Suprapubic skin (tissue), 4 donors: Measurements from ENCODE around the gene C19orf81. TPM values are rescaled to one million over a fixed set of nuclear protein-coding genes. Genes with fewer than 3 reads are reported as not detected.

Experiments
- DNase-seq, 2 donors: peaks; one replicate each; pipeline ENCODE4 v3.0.0-alpha.2; 2019; ENCODE audit warnings: low spot score in 2 of 2
- H3K27ac ChIP-seq: fragments of 200-600 bp; sonication (generic); one replicate; pipeline ENCODE4 v1.5.1; 2019
- H3K27me3 ChIP-seq: fragments of 200-600 bp; sonication (generic); one replicate; pipeline ENCODE4 v1.5.1; 2019
- H3K36me3 ChIP-seq: fragments of 200-600 bp; sonication (generic); one replicate; pipeline ENCODE4 v1.5.1; 2019
- H3K4me1 ChIP-seq: fragments of 200-600 bp; sonication (generic); one replicate; pipeline ENCODE4 v1.5.1; 2019
- H3K4me3 ChIP-seq: fragments of 200-600 bp; sonication (generic); one replicate; pipeline ENCODE4 v1.5.1; 2019; ENCODE audit warnings: mild to moderate bottlenecking
- H3K9me3 ChIP-seq: fragments of 200-600 bp; sonication (generic); one replicate; pipeline ENCODE4 v1.5.1; 2019
- CTCF ChIP-seq, 2 donors: fragments of 200-600 bp in 1 of 2; fragments of 450-650 bp in 1 of 2; sonication (generic) in 1 of 2; IDR thresholded peaks; one replicate each; pipeline ENCODE4 v1.5.1; 2016 to 2019; ENCODE audit warnings: antibody characterized with exemption in 2 of 2, mild to moderate bottlenecking in 1 of 2, moderate library complexity in 1 of 2
- EP300 ChIP-seq: sonication (generic); formaldehyde crosslinking; IDR thresholded peaks from one replicate; pipeline ENCODE4 v1.6.1; 2017; ENCODE audit warnings: antibody characterized with exemption
- POLR2A ChIP-seq, 2 donors: fragments of 450-650 bp; IDR thresholded peaks; one replicate each; pipeline ENCODE4 v1.6.1; 2017; ENCODE audit warnings: antibody characterized with exemption in 2 of 2, mild to moderate bottlenecking in 2 of 2, moderate library complexity in 2 of 2
- POLR2AphosphoS5 ChIP-seq, 3 donors: sonication (generic); formaldehyde crosslinking; IDR thresholded peaks; one replicate each; pipeline ENCODE4 v1.6.1; 2017; ENCODE audit warnings: antibody characterized with exemption in 3 of 3
- WGBS: methylation state at CpG from one replicate; pipeline ENCODE4 v1.1.5; 2018; 5-methylcytosine and 5-hydroxymethylcytosine counted together
- total RNA-seq, 4 donors: library from RNA; depleted of rRNA; stranded (reverse); fragments of >200 nt; gene quantifications; one replicate each; pipeline ENCODE4 v1.1.0, GENCODE V29; 2016

The C19orf81 gene
- total RNA-seq, 4 donors from 2014 or later, result 19.8 TPM; not detected in 3

GRCh38 chr19:50678323-50678722 lies 29.1 kb downstream of the C19orf81 start:
- Histone ChIP-seq H3K27ac (no peak overlapping the region), H3K9me3 (no peaks in the 10 kb centered on the region), H3K36me3 (no peaks in the 10 kb centered on the region), H3K4me1 (peaks cover 6% of the 10 kb centered on the region), H3K27me3 (peaks cover 45% of the 10 kb centered on the region), H3K4me3 (no peak overlapping the region)
- no peak for DNase-seq
- TF ChIP-seq POLR2AphosphoS5 (IDR thresholded peaks at IDR 0.05) (no peak), EP300 (no peak), POLR2A (IDR thresholded peaks at IDR 0.05) (no peak), CTCF (IDR thresholded peaks at IDR 0.05) (no peak)
- 42% methylated on average over 3 of the region's 3 CpGs for WGBS

GRCh38 chr19:50679177-50680125 lies 30.2 kb downstream of the C19orf81 start:
- H3K9me3 ChIP-seq, result no peaks in the 10 kb centered on the region
- no peak overlapping the region for H3K27ac ChIP-seq
- peaks cover 6% of the 10 kb centered on the region for H3K4me1 ChIP-seq
- DNase-seq, result peak; percentile 77 to 86
- H3K36me3 ChIP-seq, result no peaks in the 10 kb centered on the region
- TF ChIP-seq POLR2A (IDR thresholded peaks at IDR 0.05) (no peak), CTCF (IDR thresholded peaks at IDR 0.05) (no peak), EP300 (no peak), POLR2AphosphoS5 (IDR thresholded peaks at IDR 0.05) (no peak)
- no peak overlapping the region for H3K4me3 ChIP-seq
- peaks cover 43% of the 10 kb centered on the region for H3K27me3 ChIP-seq
- WGBS, result 15% methylated on average over 18 of the region's 23 CpGs

- no peaks in the 10 kb centered on the region for H3K9me3 ChIP-seq
- no peak overlapping the region for H3K4me3 ChIP-seq
- no peaks in the 10 kb centered on the region for H3K4me1 ChIP-seq
- 41% methylated on average over 19 of the region's 50 CpGs for WGBS
- no peak overlapping the region for H3K27ac ChIP-seq
- peaks cover 81% of the 10 kb centered on the region for H3K27me3 ChIP-seq
- no peak for DNase-seq
- H3K36me3 ChIP-seq, result no peaks in the 10 kb centered on the region
- no peak for TF ChIP-seq POLR2A (IDR thresholded peaks at IDR 0.05)
- TF ChIP-seq POLR2AphosphoS5 (IDR thresholded peaks at IDR 0.05), result no peak
- no peak for TF ChIP-seq EP300
- no peak for TF ChIP-seq CTCF (IDR thresholded peaks at IDR 0.05)
These were observed 37.2 kb downstream of the C19orf81 start for GRCh38 chr19:50686310-50687032.

GRCh38 chr19:50688766-50689165 lies 39.5 kb downstream of the C19orf81 start:
- Histone ChIP-seq H3K4me3 (no peak overlapping the region), H3K27me3 (peaks cover 88% of the 10 kb centered on the region), H3K36me3 (no peaks in the 10 kb centered on the region), H3K9me3 (no peaks in the 10 kb centered on the region), H3K27ac (no peak overlapping the region), H3K4me1 (no peaks in the 10 kb centered on the region)
- no peak for DNase-seq
- 67% methylated on average over 1 of the region's 19 CpGs for WGBS
- no peak for TF ChIP-seq POLR2A (IDR thresholded peaks at IDR 0.05)
- no peak for TF ChIP-seq POLR2AphosphoS5 (IDR thresholded peaks at IDR 0.05)
- TF ChIP-seq CTCF (IDR thresholded peaks at IDR 0.05), result no peak
- TF ChIP-seq EP300, result no peak

- Histone ChIP-seq H3K36me3 (no peaks in the 10 kb centered on the region), H3K4me1 (peaks cover 4% of the 10 kb centered on the region), H3K4me3 (no peak overlapping the region), H3K9me3 (no peaks in the 10 kb centered on the region), H3K27ac (no peak overlapping the region), H3K27me3 (peaks cover 93% of the 10 kb centered on the region)
- no peak for TF ChIP-seq EP300
- TF ChIP-seq CTCF (IDR thresholded peaks at IDR 0.05), result no peak
- TF ChIP-seq POLR2A (IDR thresholded peaks at IDR 0.05), result no peak
- no peak for TF ChIP-seq POLR2AphosphoS5 (IDR thresholded peaks at IDR 0.05)
- no peak for DNase-seq
- 84% methylated on average over 7 of the region's 7 CpGs for WGBS
These were observed 41.2 kb downstream of the C19orf81 start for GRCh38 chr19:50690439-50690838.
